ENCODE measurements around the gene EEF1A2.

The EEF1A2 gene

GRCh38 chr20:63497946-63498935 lies 642 bp downstream of the EEF1A2 start:
- no peak for DNase-seq

DNA sequence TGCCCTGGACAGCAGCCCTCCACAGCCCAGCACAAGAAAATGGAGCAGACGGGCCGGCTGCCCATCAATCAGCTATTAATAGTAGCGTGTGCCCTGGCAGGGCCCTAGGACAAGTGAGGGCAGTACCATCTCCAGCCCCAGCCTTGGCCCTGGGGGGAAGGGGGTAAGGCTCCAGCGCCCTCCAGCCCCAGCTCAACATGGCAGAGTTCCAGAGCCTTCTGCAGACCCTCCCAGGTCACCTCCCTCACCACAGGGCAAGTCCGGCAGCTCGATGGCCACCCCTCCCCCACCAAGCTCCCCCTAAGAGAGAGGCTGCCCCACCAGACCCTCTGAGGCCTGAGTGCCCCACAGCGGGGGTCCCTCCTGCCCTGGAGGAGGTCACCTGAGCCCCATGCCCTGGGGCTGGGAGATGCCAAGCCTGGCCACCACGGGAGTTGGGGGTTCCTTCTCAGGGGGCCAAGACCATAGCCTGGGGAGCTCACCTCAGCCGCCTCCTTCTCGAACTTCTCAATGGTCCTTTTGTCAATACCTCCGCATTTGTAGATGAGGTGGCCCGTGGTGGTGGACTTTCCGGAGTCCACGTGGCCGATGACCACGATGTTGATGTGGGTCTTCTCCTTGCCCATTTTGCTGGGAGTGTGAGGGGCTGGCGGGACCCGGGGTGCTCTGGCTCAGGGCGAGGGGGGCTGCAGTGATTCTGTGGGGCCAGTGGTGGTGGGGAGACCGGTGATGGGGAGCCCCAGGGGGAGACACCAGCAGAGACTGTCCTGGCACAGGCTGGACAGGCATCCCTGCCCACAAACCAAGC lies 1.5 kb downstream of the EEF1A2 start:
- no peak for DNase-seq

- DNase-seq: no peak
These were observed 2.2 kb downstream of the EEF1A2 start for GRCh38 chr20:63496596-63497120.

DNA sequence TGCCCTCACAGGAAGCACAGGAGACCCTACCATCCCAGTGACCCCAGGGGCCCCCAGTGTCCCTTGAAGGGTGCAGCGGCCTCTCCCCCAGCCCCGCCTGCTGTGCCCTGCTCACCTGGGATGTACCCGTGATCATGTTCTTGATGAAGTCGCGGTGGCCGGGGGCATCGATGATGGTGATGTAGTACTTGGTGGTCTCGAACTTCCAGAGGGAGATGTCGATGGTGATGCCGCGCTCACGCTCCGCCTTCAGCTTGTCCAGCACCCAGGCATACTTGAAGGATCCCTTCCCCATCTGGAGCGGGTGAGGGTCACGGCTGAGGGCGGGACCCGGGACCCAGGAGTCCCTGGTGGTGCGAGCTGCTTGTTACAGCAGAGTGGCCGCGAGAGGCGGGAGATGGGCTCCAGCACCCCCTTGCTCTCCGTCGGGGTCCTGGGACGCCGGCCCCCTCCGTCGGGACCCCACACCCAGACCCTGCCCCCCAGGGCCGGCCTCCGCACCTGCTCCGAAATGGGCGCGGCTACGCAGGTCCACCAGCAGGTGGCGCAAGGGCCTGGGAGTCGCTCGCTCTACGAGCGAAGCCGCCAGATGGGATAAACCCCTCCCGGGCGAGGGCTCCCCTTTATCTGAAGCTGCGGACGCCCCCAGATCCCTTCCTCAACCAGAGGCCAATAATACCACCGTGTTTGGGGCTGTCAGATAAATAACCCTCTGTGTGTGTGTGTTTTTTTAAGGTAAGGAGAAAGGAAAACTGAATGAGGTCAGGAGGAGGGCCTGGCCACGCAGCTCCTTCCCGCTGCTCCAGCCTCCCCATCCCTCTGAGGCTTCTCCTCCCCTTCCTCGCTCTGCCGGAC lies 2.9 kb downstream of the EEF1A2 start:
- peak; percentile 82 for DNase-seq

DNA sequence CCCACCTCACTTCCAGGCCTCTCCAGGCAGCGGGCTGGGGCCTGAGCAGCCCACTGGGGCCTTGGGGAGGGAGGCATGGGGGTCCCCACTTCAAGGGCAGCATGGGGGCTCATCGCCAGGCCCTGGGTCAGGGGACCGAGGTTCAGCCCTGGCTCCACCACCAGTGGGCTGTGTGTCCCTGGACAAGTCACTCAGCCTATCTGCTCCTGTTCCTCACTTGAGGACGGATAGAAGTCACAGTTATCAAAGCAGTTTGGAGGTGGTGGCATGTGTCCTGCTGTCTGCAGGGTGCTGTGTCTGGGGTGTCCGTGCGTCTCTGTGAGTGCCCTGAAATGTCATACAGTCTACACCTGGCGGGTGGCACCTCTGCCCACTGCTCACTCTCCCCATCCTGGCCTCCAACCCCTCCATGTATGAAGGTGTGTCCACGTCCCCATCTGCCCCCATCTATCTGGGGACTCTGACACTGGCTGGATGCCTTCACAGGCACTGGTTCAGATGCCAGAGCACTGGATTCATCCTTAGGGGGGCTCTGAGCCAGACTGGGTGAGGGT lies 3.6 kb downstream of the EEF1A2 start:
- DNase-seq: no peak

- DNase-seq: no peak
These were observed 4.3 kb downstream of the EEF1A2 start for GRCh38 chr20:63494420-63495166.

DNA sequence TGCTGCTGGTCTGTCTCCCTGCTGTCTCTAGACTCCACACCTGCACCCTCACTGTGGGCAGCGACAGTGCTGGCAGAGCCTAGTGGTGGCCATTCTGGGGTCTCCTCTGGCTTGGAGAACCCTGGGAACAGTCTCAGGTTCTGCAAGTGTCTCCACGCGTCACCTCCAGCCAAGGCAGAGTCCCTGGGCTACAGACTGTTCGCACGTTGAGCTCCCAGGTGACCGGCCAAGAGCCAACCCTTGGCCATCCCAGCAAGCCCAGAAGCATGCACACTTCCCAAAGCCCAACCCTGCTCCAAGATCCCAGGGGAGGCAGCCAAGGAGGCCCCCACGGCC lies 4.8 kb downstream of the EEF1A2 start:
- DNase-seq: no peak

DNA sequence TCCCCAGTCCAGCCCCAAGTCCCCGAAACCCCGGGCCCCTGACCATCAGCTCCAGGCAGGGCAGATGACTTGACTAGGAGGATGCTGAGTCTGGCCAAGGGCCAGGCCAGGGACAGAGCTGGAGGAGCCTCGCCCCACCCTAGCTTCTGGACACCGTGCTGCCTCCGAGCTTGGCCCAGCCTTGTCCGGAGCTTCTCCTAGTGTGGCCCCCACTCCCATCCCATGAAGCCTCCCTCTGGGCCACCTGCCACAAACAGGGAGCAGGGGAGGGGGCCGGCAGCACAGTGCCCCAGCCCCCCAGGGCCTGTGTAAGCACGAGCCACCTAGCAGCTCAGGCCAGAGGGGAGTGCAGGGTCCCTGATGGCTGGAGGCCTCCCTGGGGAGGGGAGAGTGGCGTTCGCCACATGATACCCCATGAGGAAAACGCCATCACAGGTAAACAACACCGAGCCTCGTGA lies 5.3 kb downstream of the EEF1A2 start:
- no peak for DNase-seq

- DNase-seq: no peak
These were observed 5.9 kb downstream of the EEF1A2 start for GRCh38 chr20:63492982-63493381.

DNA sequence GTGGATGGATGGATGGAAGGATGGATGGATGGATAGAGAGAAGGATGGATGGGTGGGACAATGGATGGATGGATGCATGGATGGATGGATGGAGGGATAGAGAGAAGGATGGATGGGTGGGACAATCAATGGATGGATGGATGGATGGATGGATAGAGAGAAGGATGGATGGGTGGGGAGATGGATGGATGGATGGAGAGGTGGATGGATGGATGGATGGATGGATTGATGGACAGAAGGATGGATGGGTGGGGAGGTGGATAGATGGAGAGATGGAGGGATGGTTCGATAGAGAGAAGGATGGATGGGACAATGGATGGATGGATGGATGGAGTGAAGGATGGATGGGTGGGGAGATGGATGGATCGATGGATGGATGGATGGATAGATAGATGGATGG lies 6.4 kb downstream of the EEF1A2 start:
- DNase-seq: no peak

DNA sequence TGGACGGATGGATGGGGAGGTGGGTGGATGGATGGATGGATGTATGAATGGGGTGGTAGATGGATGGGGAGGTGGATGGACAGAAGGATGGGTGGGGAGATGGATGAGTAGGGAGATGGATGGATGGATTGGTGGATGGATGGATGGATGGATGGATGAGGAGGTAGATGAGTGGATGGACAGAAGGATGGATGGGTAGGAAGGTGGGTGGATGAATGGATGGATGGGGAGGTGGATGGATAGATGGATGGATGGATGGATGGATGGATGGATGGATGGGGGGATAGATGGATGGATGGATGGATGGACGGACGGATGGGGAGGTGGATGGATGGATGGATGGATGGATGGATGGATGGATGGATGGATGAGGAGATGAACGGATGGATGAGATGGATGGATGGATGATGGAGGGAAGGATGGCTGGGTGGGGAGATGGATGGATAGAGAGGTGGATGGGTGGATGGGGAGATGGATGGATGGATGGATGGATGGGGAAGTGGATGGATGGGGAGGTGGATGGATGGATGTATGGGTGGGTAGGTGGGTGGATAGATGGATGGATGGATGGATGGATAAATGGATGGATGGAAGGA lies 7.2 kb downstream of the EEF1A2 start:
- DNase-seq: no peak

DNA sequence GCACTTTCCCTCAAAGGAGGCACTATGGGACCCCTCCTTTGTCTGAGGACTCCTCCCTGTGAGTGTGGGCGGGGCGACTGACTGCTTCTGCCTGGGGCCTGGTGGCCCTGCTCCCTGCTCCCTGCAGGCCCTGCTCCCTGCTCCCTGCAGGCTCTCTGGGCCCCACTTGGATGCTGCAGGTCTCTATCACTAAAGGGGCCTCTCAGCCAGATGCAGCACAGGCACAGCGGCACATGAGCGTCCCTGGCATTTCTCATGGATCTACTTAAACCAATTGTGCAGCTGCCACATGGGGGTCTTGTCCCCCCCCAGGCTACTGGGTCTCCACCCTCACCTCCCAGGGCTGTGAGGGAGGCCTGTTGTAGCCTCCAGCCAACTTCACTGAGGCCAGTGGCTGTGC lies 7.8 kb downstream of the EEF1A2 start:
- no peak for DNase-seq

- no peak for DNase-seq
These were observed 8.5 kb downstream of the EEF1A2 start for GRCh38 chr20:63490416-63490815.

DNA sequence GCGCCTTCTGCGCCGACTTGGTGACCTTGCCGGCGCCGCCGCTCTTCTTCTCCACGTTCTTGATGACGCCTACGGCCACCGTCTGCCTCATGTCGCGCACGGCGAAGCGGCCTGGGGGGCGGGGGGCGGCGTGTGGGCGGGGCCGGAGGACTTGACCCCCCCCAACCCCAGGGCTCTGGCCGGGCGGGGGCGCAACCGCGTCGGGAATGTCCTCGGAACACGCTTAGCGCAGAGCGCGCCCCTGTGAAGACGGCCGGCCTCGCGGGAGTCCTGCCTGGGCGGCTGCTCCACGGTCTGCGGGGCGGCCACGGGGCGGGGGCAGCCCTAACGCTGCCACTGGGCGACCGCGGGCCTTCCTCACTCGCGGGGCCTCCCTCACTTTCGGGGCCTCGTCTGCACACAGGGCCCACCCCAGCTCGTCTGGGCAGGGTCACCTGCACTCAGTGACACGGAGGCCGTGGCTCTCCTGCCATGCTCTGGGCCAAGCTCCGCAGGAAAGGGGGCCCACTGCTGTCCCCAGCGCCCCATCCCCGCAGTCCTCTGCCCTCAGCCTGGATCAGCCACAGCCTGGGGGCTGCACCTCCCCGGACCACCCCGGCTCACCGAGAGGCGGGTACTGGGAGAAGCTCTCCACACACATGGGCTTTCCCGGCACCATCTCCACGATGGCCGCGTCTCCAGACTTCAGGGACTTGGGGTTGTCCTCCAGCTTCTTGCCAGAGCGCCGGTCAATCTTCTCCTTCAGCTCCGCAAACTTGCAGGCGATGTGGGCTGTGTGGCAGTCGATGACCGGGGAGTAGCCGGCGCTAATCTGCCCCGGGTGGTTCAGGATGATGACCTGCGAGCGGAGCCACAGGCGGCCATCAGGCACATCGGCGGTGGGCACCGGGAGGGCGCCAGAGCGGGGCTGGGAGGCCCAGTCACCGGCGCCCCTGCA lies 10.3 kb downstream of the EEF1A2 start:
- no peak for DNase-seq

GRCh38 chr20:63487781-63488241 lies 11.1 kb downstream of the EEF1A2 start:
- DNase-seq: no peak

- no peak for DNase-seq
These were observed 11.6 kb downstream of the EEF1A2 start for GRCh38 chr20:63487116-63487764.

- no peak for DNase-seq
These were observed 12.5 kb downstream of the EEF1A2 start for GRCh38 chr20:63486300-63486855.

DNA sequence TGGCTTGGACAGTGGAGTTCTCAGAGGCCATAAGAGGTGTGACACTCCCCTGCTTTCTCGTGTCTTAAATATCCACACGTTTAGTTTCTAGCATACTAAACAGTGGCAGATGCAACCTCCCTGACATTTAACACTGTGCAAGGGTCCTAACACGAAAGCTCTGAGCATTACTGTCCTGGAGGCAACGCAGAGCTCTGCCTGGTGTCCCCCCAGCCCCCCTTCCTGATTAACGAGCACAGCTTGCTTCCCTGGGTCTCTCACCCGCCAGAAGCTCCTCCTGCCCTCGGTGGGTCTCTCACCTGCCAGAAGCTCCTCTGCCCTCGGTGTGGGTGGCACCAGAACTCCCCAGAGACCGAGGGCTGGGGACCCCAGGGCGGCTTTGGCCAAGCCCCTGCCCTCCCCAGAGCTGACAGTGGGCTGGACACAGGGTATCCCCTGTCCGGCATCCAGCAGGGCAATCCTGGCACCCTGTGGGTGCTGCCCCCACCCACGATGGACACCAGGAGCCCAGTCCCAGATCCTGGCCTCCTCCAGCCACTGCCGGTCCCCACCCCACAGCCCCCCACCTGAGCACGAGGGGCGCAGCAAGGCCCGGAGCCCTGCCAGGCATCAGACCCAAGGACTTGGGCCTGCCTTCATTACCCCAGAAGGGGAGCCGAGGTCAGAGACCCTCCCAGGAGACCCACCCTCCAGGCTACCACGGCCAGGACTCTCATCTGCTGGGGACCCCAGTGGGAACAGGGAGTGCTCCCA lies 14.1 kb downstream of the EEF1A2 start:
- no peak for DNase-seq
